Esophagus muscularis mucosa (tissue), 4 donors: ENCODE results near the gene AIG1. TPM values are rescaled to one million over a fixed set of nuclear protein-coding genes. Genes with fewer than 3 reads are reported as not detected.

Experiments
- DNase-seq: peaks from one replicate; pipeline ENCODE4 v3.0.0-alpha.2; 2017; ENCODE audit errors: extremely low spot score
- H3K27ac ChIP-seq, 4 donors: fragments of 200-600 bp; sonication (generic); replicated peaks in 1 of 4; 1 replicate in 3 of 4; 2 replicates in 1 of 4; pipeline ENCODE4 v1.5.1; 2016 to 2019; ENCODE audit warnings: mild to moderate bottlenecking in 1 of 4
- H3K27me3 ChIP-seq, 4 donors: fragments of 200-600 bp; sonication (generic); one replicate each; pipeline versions ENCODE4 v1.5.1 to v1.6.0; 2016 to 2019
- H3K36me3 ChIP-seq, 4 donors: fragments of 200-600 bp; sonication (generic); one replicate each; pipeline ENCODE4 v1.5.1; 2016 to 2019
- H3K4me1 ChIP-seq, 4 donors: fragments of 200-600 bp; sonication (generic); one replicate each; pipeline ENCODE4 v1.5.1; 2016 to 2019
- H3K4me3 ChIP-seq, 4 donors: fragments of 200-600 bp; sonication (generic); 1 replicate in 2 of 4; 2 replicates in 2 of 4; pipeline ENCODE4 v1.5.1; 2016 to 2019; ENCODE audit warnings: mild to moderate bottlenecking in 4 of 4, moderate library complexity in 1 of 4
- H3K9me3 ChIP-seq, 4 donors: fragments of 200-600 bp; sonication (generic); 1 replicate in 3 of 4; 2 replicates in 1 of 4; pipeline ENCODE4 v1.5.1; 2016 to 2019
- CTCF ChIP-seq, 3 experiments: fragments of 200-600 bp in 2 of 3; fragments of 450-650 bp in 1 of 3; sonication (generic) in 2 of 3; IDR thresholded peaks; one replicate each; pipeline ENCODE4 v1.5.1; 2017 to 2019; ENCODE audit warnings: antibody characterized with exemption in 3 of 3, mild to moderate bottlenecking in 2 of 3, moderate library complexity in 1 of 3
- EP300 ChIP-seq: sonication (generic); formaldehyde crosslinking; IDR thresholded peaks from one replicate; pipeline ENCODE4 v1.6.1; 2017; ENCODE audit warnings: antibody characterized with exemption
- POLR2A ChIP-seq: fragments of 450-650 bp; IDR thresholded peaks from one replicate; pipeline ENCODE4 v1.6.1; 2017; ENCODE audit warnings: antibody characterized with exemption, moderate library complexity, mild to moderate bottlenecking, low read depth
- POLR2AphosphoS5 ChIP-seq, 2 donors: sonication (generic); formaldehyde crosslinking; IDR thresholded peaks; one replicate each; pipeline ENCODE4 v1.6.1; 2017; ENCODE audit warnings: antibody characterized with exemption in 2 of 2
- WGBS: methylation state at CpG from one replicate; pipeline ENCODE4 v1.1.5; 2018; 5-methylcytosine and 5-hydroxymethylcytosine counted together
- intact Hi-C: fragments of 100-400 bp; cut with DNase I; formaldehyde crosslinking; loops from one replicate; pipeline ENCODE4 v1.15.1; 2023
- total RNA-seq, 4 donors: library from RNA; depleted of rRNA; stranded (reverse); fragments of >200 nt; gene quantifications; one replicate each; pipeline versions ENCODE4 v1.1.0 to v1.2.1, GENCODE V29; 2016

Gene AIG1
- total RNA-seq, 4 donors from 2014 or later, result 21.0 to 26.3 (median 23.4) TPM

GRCh38 chr6:143372199-143372882 lies 311.7 kb downstream of the AIG1 start:
- Histone ChIP-seq H3K27me3 (no peaks in the 10 kb centered on the region), H3K4me1 (no peaks in the 10 kb centered on the region), H3K36me3 (no peaks in the 10 kb centered on the region), H3K27ac (no peak overlapping the region), H3K4me3 (no peak overlapping the region), H3K9me3 (no peaks in the 10 kb centered on the region)
- intact Hi-C loops, result no loop called here
- DNase-seq, result no peak
- TF ChIP-seq POLR2AphosphoS5 (IDR thresholded peaks at IDR 0.05) (no peak), CTCF (IDR thresholded peaks at IDR 0.05) (no peak), POLR2A (no peak), EP300 (no peak)
- whole genome bisulfite sequencing, result 84% methylated on average over 7 of the region's 7 CpGs

- Histone ChIP-seq H3K4me3 (no peak overlapping the region), H3K27me3 (no peaks in the 10 kb centered on the region), H3K9me3 (no peaks in the 10 kb centered on the region), H3K36me3 (no peaks in the 10 kb centered on the region), H3K4me1 (no peaks in the 10 kb centered on the region), H3K27ac (no peak overlapping the region)
- intact Hi-C loops, result no loop called here
- DNase-seq, result no peak
- TF ChIP-seq POLR2A (no peak), EP300 (no peak), POLR2AphosphoS5 (IDR thresholded peaks at IDR 0.05) (no peak), CTCF (IDR thresholded peaks at IDR 0.05) (no peak)
- 87% methylated on average over 2 of the region's 2 CpGs for WGBS
These were observed 313.3 kb downstream of the AIG1 start for GRCh38 chr6:143374014-143374413.

- intact Hi-C loops, result no loop called here
- TF ChIP-seq POLR2A (no peak), EP300 (no peak)
- 79% methylated on average over 5 of the region's 5 CpGs for WGBS
- Histone ChIP-seq H3K9me3 (no peaks in the 10 kb centered on the region), H3K4me3 (no peak overlapping the region), H3K27me3 (no peaks in the 10 kb centered on the region), H3K4me1 (no peaks in the 10 kb centered on the region), H3K27ac (no peak overlapping the region), H3K36me3 (no peaks in the 10 kb centered on the region)
- DNase-seq, result no peak
These were observed 314.4 kb downstream of the AIG1 start for GRCh38 chr6:143375022-143375585.

- Histone ChIP-seq H3K4me1 (no peaks in the 10 kb centered on the region), H3K4me3 (no peak overlapping the region), H3K27me3 (no peaks in the 10 kb centered on the region), H3K36me3 (no peaks in the 10 kb centered on the region), H3K9me3 (no peaks in the 10 kb centered on the region), H3K27ac (no peak overlapping the region)
- intact Hi-C loops, result no loop called here
- TF ChIP-seq EP300 (no peak), POLR2A (no peak), CTCF (IDR thresholded peaks at IDR 0.05) (no peak), POLR2AphosphoS5 (IDR thresholded peaks at IDR 0.05) (no peak)
- DNase-seq, result no peak
- WGBS, result 94% methylated on average over 3 of the region's 3 CpGs
These were observed 315.7 kb downstream of the AIG1 start for GRCh38 chr6:143376375-143376774.

- no peaks in the 10 kb centered on the region for H3K4me1 ChIP-seq
- H3K27me3 ChIP-seq, result no peaks in the 10 kb centered on the region
- no peak overlapping the region for H3K4me3 ChIP-seq
- no peak overlapping the region for H3K27ac ChIP-seq
- intact Hi-C loops, result no loop called here
- H3K36me3 ChIP-seq, result no peaks in the 10 kb centered on the region
- no peak for TF ChIP-seq POLR2A
- no peak for TF ChIP-seq POLR2AphosphoS5 (IDR thresholded peaks at IDR 0.05)
- no peaks in the 10 kb centered on the region for H3K9me3 ChIP-seq
- no peak for DNase-seq
These were observed 316.2 kb downstream of the AIG1 start for GRCh38 chr6:143376861-143377260.

GRCh38 chr6:143385636-143386035 lies 324.9 kb downstream of the AIG1 start:
- Histone ChIP-seq H3K36me3 (no peaks in the 10 kb centered on the region), H3K27ac (no peak overlapping the region), H3K4me3 (no peak overlapping the region), H3K4me1 (no peaks in the 10 kb centered on the region), H3K9me3 (peaks cover 0 to 6% (median 0%) of the 10 kb centered on the region in 4 donors), H3K27me3 (no peaks in the 10 kb centered on the region)
- no peak for TF ChIP-seq POLR2A
- no peak for TF ChIP-seq EP300
- TF ChIP-seq CTCF (IDR thresholded peaks at IDR 0.05), result no peak
- TF ChIP-seq POLR2AphosphoS5 (IDR thresholded peaks at IDR 0.05), result no peak
- intact Hi-C loops, result no loop called here
- WGBS, result 74% methylated on average over 2 of the region's 2 CpGs
- DNase-seq, result no peak
